ENCODE data around the gene ZRANB1. TPM values are rescaled to one million over a fixed set of nuclear protein-coding genes. Genes with fewer than 3 reads are reported as not detected.

The ZRANB1 gene
- total and polyA plus RNA-seq, 10 of the 15 experiments (the other 5 are each of a cell fraction or from before 2014, with no cell fraction given), result 1.7 to 11.8 (median 6.2) TPM

- Histone ChIP-seq H3K27ac (ENCODE audit: control insufficient read depth, insufficient read depth) (no peak overlapping the region), H4K20me1 (ENCODE audit: control insufficient read depth, insufficient read depth) (no peaks in the 10 kb centered on the region; the same call in 1 of the 2 replicates), H3K4me2 (ENCODE audit: control insufficient read depth, insufficient read depth) (no peak overlapping the region), H3K36me3 (ENCODE audit: control insufficient read depth in 2 of 2, insufficient read depth in 2 of 2, low read length in 1 of 2) (peaks cover 4 to 19% of the 10 kb centered on the region in 2 experiments; a peak in 3 of 4 replicates), H3K79me2 (ENCODE audit: control insufficient read depth, insufficient read depth, low read length) (peaks cover 4% of the 10 kb centered on the region), H3K4me1 (ENCODE audit: control insufficient read depth, insufficient read depth, low read length) (peaks cover 28% of the 10 kb centered on the region), H3K27me3 (replicated peaks in 1 of 2; ENCODE audit: control insufficient read depth in 2 of 2, insufficient read depth in 2 of 2, low read length in 1 of 2) (no peaks in the 10 kb centered on the region), H3K9ac (ENCODE audit: control insufficient read depth, insufficient read depth, low read length) (no peak overlapping the region), H3K9me3 (replicated peaks; ENCODE audit: control insufficient read depth, insufficient read depth, low read length) (no peaks in the 10 kb centered on the region), H2AFZ (ENCODE audit: control insufficient read depth, low read depth, low read length) (no peak overlapping the region), H3K4me3 (no peak overlapping the region)
- no TSS peak for BruUV-seq (replicated peaks)
- 99% methylated on average over 7 of the region's 7 CpGs for WGBS (ENCODE audit: insufficient coverage, insufficient replicate concordance, low lambda C conversion rate, missing lambda C conversion rate)
- intact Hi-C loops (cut with micrococcal nuclease; ENCODE audit: unreplicated experiment) (no loop called here), in situ Hi-C loops (cut with MboI) (no loop called here)
- no peak for ATAC-seq
- POLR2A ChIA-PET, result no interaction called here
- FAIRE-seq, result no peak
- SMC1A ChIA-PET (ENCODE audit: uncharacterized antibody, unreplicated experiment), result interaction anchor here (0.8 to 3.0 kb wide), 3 partner anchors 14 to 70 kb away, joined by 3 to 13 read pairs (median 3); no protein-coding TSS in a partner anchor
- DNase-seq (ENCODE audit: low read depth, low spot score), result no peak
- TF ChIP-seq MXI1 (IDR thresholded peaks at IDR 0.05; ENCODE audit: low read depth, low read length) (no peak), ZNF207 (IDR thresholded peaks at IDR 0.05; ENCODE audit: borderline replicate concordance) (no peak), RELB (IDR thresholded peaks at IDR 0.05; ENCODE audit: low read depth) (no peak)
- RAD21 ChIA-PET (ENCODE audit: unreplicated experiment), result interaction anchor here (1.1 to 1.7 kb wide), 2 partner anchors 47 to 224 kb away, joined by 3 to 4 read pairs; no protein-coding TSS in a partner anchor
- CTCF ChIA-PET, result interaction anchor here (1.2 to 1.4 kb wide), 2 partner anchors 19 to 443 kb away, joined by 3 read pairs; no protein-coding TSS in a partner anchor
Measured at GRCh38 chr10:124972637-124973036, 30.7 kb downstream of the ZRANB1 start.

GRCh38 chr10:124974131-124974530, 32.2 kb downstream of the ZRANB1 start:
- Histone ChIP-seq H3K4me1 (ENCODE audit: control insufficient read depth, insufficient read depth, low read length) (peaks cover 27% of the 10 kb centered on the region), H3K27me3 (replicated peaks in 1 of 2; ENCODE audit: control insufficient read depth in 2 of 2, insufficient read depth in 2 of 2, low read length in 1 of 2) (no peaks in the 10 kb centered on the region), H3K79me2 (ENCODE audit: control insufficient read depth, insufficient read depth, low read length) (peaks cover 2% of the 10 kb centered on the region), H3K4me3 (no peak overlapping the region), H3K9ac (ENCODE audit: control insufficient read depth, insufficient read depth, low read length) (no peak overlapping the region), H2AFZ (ENCODE audit: control insufficient read depth, low read depth, low read length) (no peak overlapping the region), H3K27ac (ENCODE audit: control insufficient read depth, insufficient read depth) (no peak overlapping the region), H3K4me2 (ENCODE audit: control insufficient read depth, insufficient read depth) (no peak overlapping the region), H4K20me1 (ENCODE audit: control insufficient read depth, insufficient read depth) (peaks cover 3% of the 10 kb centered on the region; the same call in 1 of the 2 replicates), H3K36me3 (ENCODE audit: control insufficient read depth in 2 of 2, insufficient read depth in 2 of 2, low read length in 1 of 2) (peaks cover 4 to 18% of the 10 kb centered on the region in 2 experiments; a peak in 3 of 4 replicates), H3K9me3 (replicated peaks; ENCODE audit: control insufficient read depth, insufficient read depth, low read length) (no peaks in the 10 kb centered on the region)
- FAIRE-seq, result no peak
- intact Hi-C loops (cut with micrococcal nuclease; ENCODE audit: unreplicated experiment), result no loop called here
- ChIA-PET POLR2A (interaction anchor here (0.5 kb wide), 1 partner anchor 170 kb away, joined by 5 read pairs; no protein-coding TSS in a partner anchor), CTCF (no interaction called here), SMC1A (ENCODE audit: uncharacterized antibody, unreplicated experiment) (no interaction called here), RAD21 (ENCODE audit: unreplicated experiment) (no interaction called here)
- ATAC-seq, result no peak
- BruUV-seq (replicated peaks), result no TSS peak
- no peak for TF ChIP-seq PKNOX1 (IDR thresholded peaks at IDR 0.05)
- no peak for TF ChIP-seq HSF1 (IDR thresholded peaks at IDR 0.05; ENCODE audit: low read depth, low read length)
- TF ChIP-seq SMC3 (IDR thresholded peaks at IDR 0.05; ENCODE audit: borderline replicate concordance, low read length), result no peak
- TF ChIP-seq E2F8 (IDR thresholded peaks at IDR 0.05; ENCODE audit: low read depth, partially characterized antibody), result no peak
- no peak for TF ChIP-seq SMARCA5 (IDR thresholded peaks at IDR 0.05)
- DNase-seq (ENCODE audit: low read depth, low spot score), result no peak
- in situ Hi-C loops (cut with MboI), result no loop called here
- WGBS (ENCODE audit: insufficient coverage, insufficient replicate concordance, low lambda C conversion rate, missing lambda C conversion rate), result 98% methylated on average over 5 of the region's 5 CpGs
